OCI-LY7 (cell line): ENCODE data around the gene NFIA.

Source experiments
- CTCF ChIP-seq: fragments of 200-600 bp; sonication (generic); conservative IDR thresholded peaks from 2 replicates; pipeline ENCODE4 v1.5.1; 2014; ENCODE audit warnings: mild to moderate bottlenecking, antibody characterized with exemption, low read length, moderate library complexity, mixed read lengths
- EZH2phosphoT487 ChIP-seq: fragments of 200-600 bp; sonication (generic); IDR thresholded peaks from 2 replicates; pipeline ENCODE4 v1.6.1; 2018; ENCODE audit warnings: low read depth, borderline replicate concordance, mild to moderate bottlenecking, mixed run types, antibody characterized with exemption, low read length, moderate library complexity, mixed read lengths

- TF ChIP-seq CTCF (no peak), EZH2phosphoT487 (no peak)
Observed at GRCh38 chr1:61092642-61093041, 10.3 kb downstream of the NFIA start.
